Smooth muscle cell (in vitro differentiated cells): ENCODE data around the gene EPAS1. TPM values are rescaled to one million over a fixed set of nuclear protein-coding genes. Genes with fewer than 3 reads are reported as not detected.
A peak's percentile ranks its signal among the peaks of the same experiment; 100 is the strongest.

ENCODE experiments used
- DNase-seq: peaks from one replicate; lab custom pipeline; 2025; ENCODE audit not compliant: unreplicated experiment; lab: John Stamatoyannopoulos, UW
- H2AFZ ChIP-seq: fragments of 200-600 bp; sonication (generic); 2 replicates; pipeline ENCODE4 v1.6.0; 2016; ENCODE audit warnings: antibody characterized with exemption, low read depth, mild to moderate bottlenecking
- H3F3A ChIP-seq: fragments of 200-600 bp; sonication (generic); 2 replicates; pipeline ENCODE4 v1.6.0; 2017; ENCODE audit warnings: antibody characterized with exemption, low read depth
- H3K27ac ChIP-seq: fragments of 200-600 bp; sonication (generic); 2 replicates; pipeline ENCODE4 v1.5.1; 2016; ENCODE audit warnings: low read depth, mild to moderate bottlenecking
- H3K27me3 ChIP-seq: fragments of 200-600 bp; sonication (generic); 2 replicates; pipeline ENCODE4 v1.6.1; 2016; ENCODE audit warnings: low read depth, mild to moderate bottlenecking
- H3K36me3 ChIP-seq: fragments of 200-600 bp; sonication (generic); 2 replicates; pipeline ENCODE4 v1.5.1; 2016; ENCODE audit warnings: low read depth
- H3K4me1 ChIP-seq: fragments of 200-600 bp; sonication (generic); 2 replicates; pipeline ENCODE4 v1.5.1; 2016; ENCODE audit warnings: low read depth
- H3K4me2 ChIP-seq: fragments of 200-600 bp; sonication (generic); 2 replicates; pipeline ENCODE4 v1.6.0; 2016; ENCODE audit warnings: mild to moderate bottlenecking
- H3K4me3 ChIP-seq: fragments of 200-600 bp; sonication (generic); 2 replicates; pipeline ENCODE4 v1.5.1; 2016; ENCODE audit warnings: mild to moderate bottlenecking
- H3K79me2 ChIP-seq: fragments of 200-600 bp; sonication (generic); 2 replicates; pipeline ENCODE4 v1.6.0; 2016; ENCODE audit warnings: low read depth, mild to moderate bottlenecking
- H3K9ac ChIP-seq: fragments of 200-600 bp; sonication (generic); 2 replicates; pipeline ENCODE4 v1.6.0; 2016; ENCODE audit warnings: low read depth
- H3K9me3 ChIP-seq: fragments of 200-600 bp; sonication (generic); replicated peaks from 2 replicates; pipeline ENCODE4 v1.5.1; 2016; ENCODE audit warnings: low read depth
- H4K20me1 ChIP-seq: fragments of 200-600 bp; sonication (generic); 2 replicates; pipeline ENCODE4 v1.6.0; 2016; ENCODE audit warnings: low read depth
- CTCF ChIP-seq: fragments of 200-600 bp; sonication (generic); IDR thresholded peaks from 2 replicates; pipeline ENCODE4 v1.5.1; 2017; ENCODE audit warnings: borderline replicate concordance, mild to moderate bottlenecking, antibody characterized with exemption; ENCODE audit not compliant: insufficient read depth, poor library complexity, severe bottlenecking
- WGBS: methylation state at CpG from one replicate; pipeline ENCODE4 v1.1.7; 2016; ENCODE audit warnings: low lambda C conversion rate; 5-methylcytosine and 5-hydroxymethylcytosine counted together
- polyA plus RNA-seq: library from polyadenylated mRNA; unstranded; fragments of >200 nt; fragmentation: Nextera tagmentation; extraction: Ambion mirVana; gene quantifications from 2 replicates; pipeline ENCODE4 v1.2.1, GENCODE V29; 2016
- total RNA-seq: library from RNA; depleted of rRNA; stranded (reverse); fragments of >200 nt; gene quantifications from 2 replicates; pipeline ENCODE4 v1.2.3, GENCODE V29; 2014

Gene EPAS1
- total and polyA plus RNA-seq, 2 experiments from 2014 or later: 31.7 to 91.6 TPM

GRCh38 chr2:46414701-46415100 lies 117.5 kb downstream of the EPAS1 start:
- H3K9ac ChIP-seq: no peak overlapping the region
- H4K20me1 ChIP-seq: no peaks in the 10 kb centered on the region
- no peaks in the 10 kb centered on the region for H3K4me1 ChIP-seq
- H3K27ac ChIP-seq: no peak overlapping the region
- no peak overlapping the region for H3K4me2 ChIP-seq
- no peak overlapping the region for H2AFZ ChIP-seq
- H3K36me3 ChIP-seq: no peaks in the 10 kb centered on the region
- no peak overlapping the region for H3K4me3 ChIP-seq
- no peaks in the 10 kb centered on the region for H3K27me3 ChIP-seq
- no peaks in the 10 kb centered on the region for H3K9me3 ChIP-seq
- TF ChIP-seq CTCF: no peak
- H3K79me2 ChIP-seq: no peaks in the 10 kb centered on the region
- no peak for DNase-seq
- 82% methylated on average over 1 of the region's 1 CpG for WGBS
- no peaks in the 10 kb centered on the region for H3F3A ChIP-seq

DNA sequence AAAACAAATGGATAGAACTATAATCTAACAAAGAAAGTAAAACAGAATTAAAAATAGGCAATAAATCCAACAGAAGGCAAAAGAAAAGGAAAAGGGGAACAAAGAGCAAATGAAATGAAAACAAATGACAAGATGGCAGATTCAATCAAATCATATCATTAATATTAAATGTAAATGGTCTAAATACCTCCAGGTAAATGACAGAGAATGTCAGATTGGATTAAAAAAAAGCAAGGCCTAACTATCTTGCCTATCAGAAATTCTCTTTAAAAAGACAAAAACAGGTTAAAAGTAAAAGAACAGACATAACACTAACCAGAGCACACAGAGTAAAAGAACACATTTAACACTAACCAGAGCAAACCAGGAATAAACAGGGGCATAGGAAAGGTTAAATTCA lies 119.1 kb downstream of the EPAS1 start:
- Histone ChIP-seq H3K9ac (no peak overlapping the region), H3K27ac (peak overlapping the region; percentile 77), H3K4me1 (no peaks in the 10 kb centered on the region), H3K9me3 (no peaks in the 10 kb centered on the region), H3K79me2 (no peaks in the 10 kb centered on the region), H3K4me3 (no peak overlapping the region), H3K36me3 (no peaks in the 10 kb centered on the region), H2AFZ (no peak overlapping the region), H3K4me2 (no peak overlapping the region), H3F3A (no peaks in the 10 kb centered on the region), H4K20me1 (no peaks in the 10 kb centered on the region), H3K27me3 (no peaks in the 10 kb centered on the region)
- TF ChIP-seq CTCF: no peak
- DNase-seq: no peak

DNA sequence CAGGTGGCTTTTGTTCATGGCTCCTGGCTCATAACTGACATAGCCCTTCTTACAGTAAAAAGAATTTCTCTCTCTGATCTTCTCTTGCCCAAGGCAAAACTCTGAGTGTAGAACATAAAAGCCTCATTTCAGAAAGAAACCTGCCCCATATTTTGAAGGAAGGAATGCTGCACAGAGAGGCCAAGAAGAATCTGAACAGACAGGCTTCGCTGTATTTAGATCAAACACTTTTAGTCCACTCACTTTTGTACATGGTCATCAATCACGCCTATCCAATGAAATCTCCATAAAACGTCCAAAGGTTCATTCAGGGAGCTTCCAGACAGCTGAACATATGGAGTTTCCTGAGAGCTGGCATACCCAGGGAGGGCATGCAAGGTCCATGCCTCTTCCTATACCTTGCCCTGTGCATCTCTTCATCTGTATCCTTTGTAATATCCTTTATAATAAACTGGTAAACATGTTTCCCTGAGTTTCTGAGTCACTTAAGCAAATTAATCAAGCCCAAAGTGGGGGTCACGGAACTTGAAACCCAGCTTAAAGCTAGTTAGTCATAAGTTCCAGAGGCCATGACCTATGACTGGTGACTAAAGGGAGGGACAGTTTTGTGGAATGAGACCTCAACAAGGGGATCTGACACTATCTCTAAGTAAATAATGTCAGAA lies 119.7 kb downstream of the EPAS1 start:
- Histone ChIP-seq H3K9ac (no peak overlapping the region), H3K4me1 (no peaks in the 10 kb centered on the region), H2AFZ (no peak overlapping the region), H3K4me2 (no peak overlapping the region), H3K9me3 (no peaks in the 10 kb centered on the region), H3K4me3 (no peak overlapping the region), H3K27me3 (no peaks in the 10 kb centered on the region), H3K27ac (peak overlapping the region; percentile 77), H3K36me3 (no peaks in the 10 kb centered on the region), H4K20me1 (no peaks in the 10 kb centered on the region), H3K79me2 (no peaks in the 10 kb centered on the region), H3F3A (no peaks in the 10 kb centered on the region)
- TF ChIP-seq CTCF: no peak
- no peak for DNase-seq
- WGBS: 62% methylated on average over 4 of the region's 4 CpGs

DNA sequence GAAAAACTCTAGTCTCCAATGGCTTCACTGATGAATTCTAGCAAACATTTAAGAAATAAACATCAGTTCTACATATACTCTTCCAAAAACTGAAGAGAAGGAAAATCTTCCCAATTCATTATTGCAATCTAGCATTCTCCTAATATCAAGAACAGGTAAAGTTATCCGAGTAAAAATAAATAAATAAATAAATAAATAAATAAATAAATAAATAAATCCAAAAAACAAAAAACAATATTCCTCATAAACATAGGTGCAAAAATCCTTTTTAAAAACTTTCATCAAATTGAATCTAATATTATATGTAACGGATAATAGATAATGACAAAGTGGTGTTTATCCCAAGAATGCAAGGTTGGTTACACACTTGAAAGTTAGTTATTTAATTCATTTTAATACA lies 123.7 kb downstream of the EPAS1 start:
- H4K20me1 ChIP-seq: no peaks in the 10 kb centered on the region
- no peak for DNase-seq
- H3K79me2 ChIP-seq: no peaks in the 10 kb centered on the region
- H3K9ac ChIP-seq: no peak overlapping the region
- no peak overlapping the region for H2AFZ ChIP-seq
- no peak overlapping the region for H3K27ac ChIP-seq
- H3K4me3 ChIP-seq: no peak overlapping the region
- no peaks in the 10 kb centered on the region for H3K4me1 ChIP-seq
- no peaks in the 10 kb centered on the region for H3K9me3 ChIP-seq
- no peaks in the 10 kb centered on the region for H3F3A ChIP-seq
- 95% methylated on average over 2 of the region's 2 CpGs for WGBS
- H3K4me2 ChIP-seq: no peak overlapping the region
- TF ChIP-seq CTCF: no peak
- no peaks in the 10 kb centered on the region for H3K36me3 ChIP-seq
- H3K27me3 ChIP-seq: no peaks in the 10 kb centered on the region
